ENCODE measurements around the gene JAG2.

- TF ChIP-seq GATA2 (IDR thresholded peaks at IDR 0.05; ENCODE audit: low read depth, low read length), result no peak
- no peak for TF ChIP-seq GATA3 (IDR thresholded peaks at IDR 0.05; ENCODE audit: low read depth, low read length)
These were observed 24.4 kb downstream of the JAG2 start for GRCh38 chr14:105144026-105144665.
